ENCODE results near the gene ARHGAP15. TPM values are rescaled to one million over a fixed set of nuclear protein-coding genes. Genes with fewer than 3 reads are reported as not detected.

Gene ARHGAP15
- total RNA-seq, 2 donors from 2014 or later = 2.6 to 6.9 TPM

GRCh38 chr2:143473820-143474219 lies 344.6 kb downstream of the ARHGAP15 start:
- no peaks in the 10 kb centered on the region for H3K27me3 ChIP-seq
- H3K4me1 ChIP-seq = peaks cover 0 to 18% of the 10 kb centered on the region in 2 donors
- peak overlapping the region in 1 of 2 donors; percentile 30 for H3K27ac ChIP-seq
- no peak for DNase-seq (ENCODE audit: low spot score)
- TF ChIP-seq CTCF (IDR thresholded peaks at IDR 0.05) = no peak
- H3K9me3 ChIP-seq = no peaks in the 10 kb centered on the region
- no peaks in the 10 kb centered on the region for H3K36me3 ChIP-seq
- no peak overlapping the region for H3K4me3 ChIP-seq

- no peak for DNase-seq (ENCODE audit: low spot score)
- peak overlapping the region in 1 of 2 donors; percentile 30 for H3K27ac ChIP-seq
Observed at GRCh38 chr2:143474586-143474985, 345.4 kb downstream of the ARHGAP15 start.

GRCh38 chr2:143475041-143475776 lies 346.0 kb downstream of the ARHGAP15 start:
- Histone ChIP-seq H3K9me3 (no peaks in the 10 kb centered on the region), H3K4me1 (peaks cover 0 to 18% of the 10 kb centered on the region in 2 donors), H3K27ac (peak overlapping the region in 1 of 2 donors; percentile 30), H3K36me3 (no peaks in the 10 kb centered on the region), H3K4me3 (no peak overlapping the region), H3K27me3 (no peaks in the 10 kb centered on the region)
- no peak for DNase-seq (ENCODE audit: low spot score)
- no peak for TF ChIP-seq CTCF (IDR thresholded peaks at IDR 0.05)

More at GRCh38 chr2:143474586-143474985, 345.4 kb downstream of the ARHGAP15 start:
- H3K36me3 ChIP-seq = no peaks in the 10 kb centered on the region
- H3K4me3 ChIP-seq = no peak overlapping the region
- no peaks in the 10 kb centered on the region for H3K9me3 ChIP-seq
- TF ChIP-seq CTCF (IDR thresholded peaks at IDR 0.05) = no peak
- peaks cover 0 to 18% of the 10 kb centered on the region in 2 donors for H3K4me1 ChIP-seq
- no peaks in the 10 kb centered on the region for H3K27me3 ChIP-seq

GRCh38 chr2:143476336-143477087 lies 347.3 kb downstream of the ARHGAP15 start:
- Histone ChIP-seq H3K9me3 (no peaks in the 10 kb centered on the region), H3K36me3 (no peaks in the 10 kb centered on the region), H3K4me3 (no peak overlapping the region), H3K4me1 (peaks cover 0 to 18% of the 10 kb centered on the region in 2 donors), H3K27me3 (no peaks in the 10 kb centered on the region), H3K27ac (peak overlapping the region in 1 of 2 donors; percentile 30)
- no peak for TF ChIP-seq CTCF (IDR thresholded peaks at IDR 0.05)
- no peak for DNase-seq (ENCODE audit: low spot score)

- H3K4me3 ChIP-seq = no peak overlapping the region
- no peak for DNase-seq (ENCODE audit: low spot score)
- no peaks in the 10 kb centered on the region for H3K36me3 ChIP-seq
- H3K27ac ChIP-seq = peak overlapping the region in 1 of 2 donors; percentile 19
- no peaks in the 10 kb centered on the region for H3K9me3 ChIP-seq
- peaks cover 0 to 18% of the 10 kb centered on the region in 2 donors for H3K4me1 ChIP-seq
- no peaks in the 10 kb centered on the region for H3K27me3 ChIP-seq
- no peak for TF ChIP-seq CTCF (IDR thresholded peaks at IDR 0.05)
Observed at GRCh38 chr2:143477714-143478443, 348.7 kb downstream of the ARHGAP15 start.

Measured in right atrium auricular region (tissue), 2 donors.